ENCODE data around the gene WNK1. TPM values are rescaled to one million over a fixed set of nuclear protein-coding genes. Genes with fewer than 3 reads are reported as not detected.
"Not testable (repeated sequence)": the region's sequence is repeated elsewhere in the genome, so short reads cannot be mapped to it uniquely, and the experiment has no call there.

The WNK1 gene
- total RNA-seq (2014; rRNA removed; shearing (Covaris generic)): 28.4 and 38.6 TPM in 2 replicates

GRCh38 chr12:751999-752694 is at the start of gene WNK1:
TSS of gene WNK1 (plus strand) at chr12:752579. CDS start at chr12:753566, 987 bp downstream.
- DNase-seq (ENCODE audit: low spot score): peak; percentile 100

GRCh38 chr12:704516-705242 is 47.7 kb upstream of the WNK1 start:
- no peak for DNase-seq (ENCODE audit: low spot score)

DNA sequence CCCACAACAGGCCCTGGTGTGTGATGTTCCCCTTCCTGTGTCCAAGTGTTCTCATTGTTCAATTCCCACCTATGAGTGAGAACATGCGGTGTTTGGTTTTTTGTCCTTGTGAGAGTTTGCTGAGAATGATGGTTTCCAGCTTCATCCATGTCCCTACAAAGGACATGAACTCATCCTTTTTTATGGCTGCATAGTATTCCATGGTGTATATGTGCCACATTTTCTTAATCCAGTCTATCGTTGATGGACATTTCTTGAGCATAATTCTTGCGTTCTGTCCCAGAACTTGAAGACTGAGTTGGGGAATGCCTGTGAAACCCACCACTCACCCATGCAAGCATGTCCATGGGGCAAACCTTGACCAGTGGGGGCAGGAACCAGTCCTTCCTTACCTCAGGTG is 44.3 kb upstream of the WNK1 start:
- DNase-seq (ENCODE audit: low spot score): not testable (repeated sequence)

DNA sequence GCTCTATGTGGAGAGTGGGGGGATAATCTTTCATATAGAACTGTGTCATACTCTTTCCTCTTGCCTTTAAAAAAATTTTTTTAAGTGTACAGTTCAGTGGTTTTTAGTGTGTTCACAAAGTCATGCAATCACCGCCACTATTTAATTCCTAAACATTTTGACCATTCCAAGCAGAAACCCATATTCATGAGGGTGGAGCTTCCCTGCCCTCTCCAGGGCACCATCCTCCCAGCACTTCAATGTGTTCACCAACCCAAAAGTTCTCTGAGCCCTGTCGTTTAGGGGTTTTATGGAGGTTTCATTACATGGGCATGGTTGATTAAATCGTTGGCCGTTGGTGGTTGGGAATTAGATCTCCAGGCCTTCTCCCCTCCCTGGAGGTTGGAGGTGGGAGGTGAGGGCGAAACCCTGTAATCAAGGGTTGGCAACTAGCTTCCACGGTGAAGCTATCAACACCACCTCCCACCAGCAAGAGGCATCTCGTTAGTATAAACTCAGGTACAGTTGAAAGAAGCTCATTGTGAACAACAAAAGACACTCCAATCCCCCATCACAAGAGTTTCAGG is 42.8 kb upstream of the WNK1 start:
- DNase-seq (ENCODE audit: low spot score): no peak

- no peak for DNase-seq (ENCODE audit: low spot score)
Observed at GRCh38 chr12:712172-712863, 40.1 kb upstream of the WNK1 start.

DNA sequence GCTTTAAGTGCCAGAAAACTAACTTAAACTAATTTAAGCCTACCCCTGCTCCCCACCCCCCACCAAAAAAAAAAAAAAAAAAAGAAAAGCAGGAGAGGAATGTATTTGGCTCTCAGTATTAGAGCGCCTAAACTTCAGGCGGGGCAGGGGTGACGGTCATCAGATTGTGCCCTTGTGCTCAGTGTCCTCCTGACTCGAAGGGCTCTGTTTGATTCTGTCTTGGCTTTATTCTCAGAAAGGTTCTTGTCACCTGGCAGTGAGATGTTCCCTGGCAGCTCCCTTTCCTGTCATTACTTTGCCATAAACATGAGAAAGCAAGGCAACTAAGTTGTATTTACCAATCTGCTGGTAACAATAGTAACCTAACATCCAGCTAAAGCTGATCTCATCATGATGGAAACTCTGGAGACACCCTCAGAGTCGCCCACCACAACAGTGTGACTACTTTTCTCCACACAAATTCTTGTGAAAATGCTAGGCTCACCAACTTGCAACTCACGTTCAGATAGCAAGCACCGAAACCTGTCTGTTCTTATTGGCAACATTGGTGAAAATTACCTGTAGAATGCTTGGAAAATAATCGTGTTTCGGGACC is 39.0 kb upstream of the WNK1 start:
- DNase-seq (ENCODE audit: low spot score): no peak

DNA sequence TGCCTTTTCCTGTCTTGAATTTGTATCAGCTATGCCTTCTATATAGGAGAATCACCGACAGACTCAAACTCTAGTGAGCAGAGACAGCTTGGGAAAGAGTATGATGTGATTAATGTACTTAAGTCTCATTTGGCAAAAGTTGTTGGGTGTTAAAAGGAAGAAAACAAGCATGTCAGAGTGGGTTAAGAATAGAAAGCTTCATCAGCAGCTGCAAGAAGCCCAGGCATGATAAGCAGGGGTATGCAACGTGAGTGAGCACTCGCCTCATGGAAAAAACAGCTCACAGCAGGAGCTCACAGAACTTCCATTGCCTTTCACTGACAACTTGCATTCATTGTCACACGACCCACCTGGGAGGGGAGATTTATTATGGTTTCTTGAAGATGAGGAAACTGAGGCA is 35.9 kb upstream of the WNK1 start:
- DNase-seq (ENCODE audit: low spot score): no peak

- DNase-seq (ENCODE audit: low spot score): no peak
Observed at GRCh38 chr12:718756-719102, 33.6 kb upstream of the WNK1 start.

GRCh38 chr12:720231-720941 is 32.0 kb upstream of the WNK1 start:
- DNase-seq (ENCODE audit: low spot score): no peak

DNA sequence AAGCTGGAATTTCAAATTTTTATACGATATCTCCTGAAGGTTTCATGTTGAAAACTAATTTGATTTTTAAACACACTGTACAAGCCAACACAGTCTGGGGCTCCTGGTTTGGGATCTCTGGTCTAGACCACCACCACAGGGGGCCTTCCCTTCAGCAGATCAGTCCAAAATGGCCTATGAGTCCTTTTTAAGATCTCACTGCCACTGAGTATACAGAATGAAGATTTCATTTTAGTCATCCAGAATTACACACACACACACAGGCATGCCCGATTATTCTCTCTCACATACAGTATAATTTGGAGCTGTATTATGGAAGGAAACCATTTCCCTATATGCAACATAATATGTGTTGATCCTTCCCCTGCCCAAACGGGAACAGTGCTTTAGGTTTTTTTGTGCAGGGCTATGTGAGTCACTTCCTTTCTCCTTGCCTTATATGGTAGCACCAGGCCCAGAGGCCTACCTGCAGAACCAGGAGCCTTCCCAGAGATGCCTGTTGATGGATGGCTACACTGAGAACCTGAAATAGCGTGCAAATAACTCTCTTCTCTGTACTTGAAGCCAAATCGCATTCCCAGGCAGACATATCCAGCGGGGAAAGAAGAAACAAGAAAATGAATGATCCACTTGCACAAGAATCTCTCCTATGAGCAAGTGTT is 28.1 kb upstream of the WNK1 start:
- no peak for DNase-seq (ENCODE audit: low spot score)

DNA sequence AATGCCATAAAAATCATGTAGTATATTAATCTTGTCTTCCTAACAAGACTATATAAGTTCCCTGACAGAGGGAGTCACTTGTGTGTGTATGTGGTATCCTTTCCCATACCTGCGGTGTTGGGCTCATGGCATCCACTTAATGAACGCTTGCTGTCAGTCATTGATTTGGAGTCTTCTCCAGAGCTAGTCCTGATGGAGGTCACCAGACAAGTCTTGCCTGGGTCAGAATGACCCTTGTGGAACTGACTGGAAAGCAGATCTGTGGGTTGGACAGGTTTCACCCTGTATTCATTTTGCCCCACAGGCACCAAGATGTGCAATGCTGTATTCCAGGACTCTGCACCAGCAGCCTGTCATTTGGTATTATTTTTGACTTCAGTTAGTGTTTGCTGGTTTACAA is 27.3 kb upstream of the WNK1 start:
- no peak for DNase-seq (ENCODE audit: low spot score)

GRCh38 chr12:726281-727140 is 25.9 kb upstream of the WNK1 start:
- no peak for DNase-seq (ENCODE audit: low spot score)

DNA sequence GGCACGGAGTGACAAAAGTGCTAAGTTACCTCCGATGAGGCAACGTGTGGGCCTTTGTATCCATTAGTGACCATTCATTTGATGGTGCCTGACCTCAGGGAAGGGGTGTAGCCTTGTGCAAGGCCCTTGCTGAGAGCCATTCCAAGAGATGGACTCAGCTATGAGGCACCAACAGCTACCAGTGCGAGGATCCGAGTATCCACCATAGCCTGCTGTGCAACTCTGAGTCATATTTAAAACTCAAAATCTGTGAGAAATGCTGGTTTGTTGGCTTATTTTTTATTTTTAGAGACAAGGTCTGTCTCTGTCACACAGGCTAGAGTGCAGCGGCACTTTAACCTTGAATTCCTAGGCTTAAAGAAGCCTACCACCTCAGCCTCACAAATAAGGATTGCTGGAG is 25.1 kb upstream of the WNK1 start:
- DNase-seq (ENCODE audit: low spot score): no peak

DNA sequence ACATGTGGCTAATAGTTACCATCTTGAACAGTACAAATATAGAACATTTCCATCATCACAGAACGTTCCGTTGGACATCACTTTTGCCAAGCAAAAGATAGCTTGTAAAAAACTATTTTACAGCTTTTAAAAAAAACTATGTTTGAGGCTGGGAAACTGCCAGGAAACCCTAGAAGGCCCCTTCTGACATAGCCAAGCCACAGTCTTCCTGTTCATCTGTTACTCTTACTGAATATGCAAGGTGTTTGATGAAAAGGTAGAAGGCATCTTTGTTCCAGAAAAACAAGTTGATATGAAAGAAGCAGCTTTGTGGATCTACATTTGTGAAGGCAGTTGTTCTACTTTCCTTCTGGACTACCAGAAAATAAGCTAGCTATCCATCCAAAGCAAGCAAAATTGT is 23.6 kb upstream of the WNK1 start:
- no peak for DNase-seq (ENCODE audit: low spot score)

- DNase-seq (ENCODE audit: low spot score): no peak
Observed at GRCh38 chr12:729221-729620, 23.2 kb upstream of the WNK1 start.

DNA sequence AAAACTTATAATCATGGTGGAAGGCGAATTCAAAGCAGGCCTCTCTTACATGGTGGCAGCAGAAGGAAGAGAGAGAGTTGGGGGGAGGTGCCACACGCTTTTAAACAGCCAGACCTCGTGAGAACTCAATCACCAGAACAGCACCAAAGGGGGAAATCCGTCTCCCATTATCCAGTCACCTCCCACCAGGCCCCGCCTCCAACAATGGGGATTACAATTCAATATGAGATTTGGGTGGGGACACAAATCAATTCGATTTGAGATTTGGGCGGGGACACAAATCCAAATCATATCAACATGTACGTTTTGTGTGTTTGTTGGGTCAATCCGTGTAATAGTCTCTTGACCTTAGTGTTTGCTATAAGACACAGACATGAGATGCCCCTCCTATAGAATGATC is 21.8 kb upstream of the WNK1 start:
- no peak for DNase-seq (ENCODE audit: low spot score)

- DNase-seq (ENCODE audit: low spot score): no peak
Observed at GRCh38 chr12:737122-737739, 15.1 kb upstream of the WNK1 start.

GRCh38 chr12:738712-739111 is 13.7 kb upstream of the WNK1 start:
- DNase-seq (ENCODE audit: low spot score): no peak

- no peak for DNase-seq (ENCODE audit: low spot score)
Observed at GRCh38 chr12:739349-739748, 13.0 kb upstream of the WNK1 start.

DNA sequence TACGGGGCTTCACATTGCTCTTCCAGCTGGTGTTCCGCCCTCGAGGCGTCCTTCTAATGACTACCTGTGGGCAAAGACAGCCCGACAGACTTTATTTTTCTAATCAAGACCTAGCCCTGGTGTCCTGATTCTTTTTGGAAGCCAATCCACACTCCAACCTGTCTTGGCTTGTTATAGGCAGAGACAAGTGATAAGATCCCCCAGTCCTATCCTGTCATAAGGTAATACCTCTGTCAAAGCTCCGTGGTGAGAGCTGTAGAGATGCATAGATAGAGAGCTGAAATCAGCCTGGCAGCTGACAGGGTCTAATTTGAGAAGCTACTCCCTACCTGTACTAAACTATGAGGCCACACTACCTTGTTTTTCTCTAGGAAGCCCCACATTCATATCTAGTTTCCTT is 11.5 kb upstream of the WNK1 start:
- DNase-seq (ENCODE audit: low spot score): no peak
